GM10266 (cell line): Measurements from ENCODE around the gene NFRKB.

Experiments
- DNase-seq: peaks from one replicate; pipeline ENCODE4 v3.0.0; 2012; ENCODE audit errors: extremely low spot score
- TF ChIP-seq, protein P1 (sequence below): IDR thresholded peaks from 2 replicates; pipeline ENCODE4 v1.5.1; 2012; ENCODE audit warnings: mild to moderate bottlenecking, low read depth; ENCODE audit not compliant: control insufficient read depth, insufficient read depth; ENCODE audit errors: missing control alignments

The NFRKB gene

DNA sequence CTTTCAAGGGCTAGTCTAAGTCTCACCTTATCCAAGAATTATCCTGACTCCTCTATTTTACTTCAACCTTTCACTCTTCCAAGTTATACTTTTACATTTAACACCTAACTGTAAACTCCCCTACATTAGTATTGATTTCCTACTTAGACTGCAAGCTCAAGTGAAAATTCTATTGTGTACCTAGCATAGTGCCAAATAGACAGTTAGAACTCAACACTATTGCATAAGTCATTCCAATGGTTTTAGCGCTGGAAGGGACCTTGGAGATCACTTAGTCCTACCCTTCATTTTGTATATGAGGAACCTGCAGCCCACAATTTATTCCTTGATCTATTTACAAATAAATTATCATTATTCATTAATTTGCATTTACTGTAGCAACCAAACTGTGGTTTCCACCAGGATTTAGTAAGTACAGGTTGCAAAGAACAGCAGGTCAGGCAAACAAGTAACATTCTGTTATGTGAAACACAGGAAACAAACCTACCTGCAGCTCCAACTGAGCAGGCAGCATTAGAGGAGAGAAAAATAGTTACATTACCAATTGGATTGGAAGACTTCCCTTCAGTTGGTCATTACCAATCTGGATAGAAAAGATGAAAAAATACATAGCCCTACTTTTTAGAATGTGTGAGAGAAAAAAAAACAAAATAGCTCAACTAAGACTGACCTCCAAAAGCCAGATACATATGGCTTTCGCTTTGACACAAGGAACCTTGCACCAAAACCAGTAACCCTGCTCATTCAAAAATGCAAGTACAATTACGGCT, 33.7 kb upstream of the NFRKB start:
- no peak for DNase-seq
- TF ChIP-seq, protein P1, sequence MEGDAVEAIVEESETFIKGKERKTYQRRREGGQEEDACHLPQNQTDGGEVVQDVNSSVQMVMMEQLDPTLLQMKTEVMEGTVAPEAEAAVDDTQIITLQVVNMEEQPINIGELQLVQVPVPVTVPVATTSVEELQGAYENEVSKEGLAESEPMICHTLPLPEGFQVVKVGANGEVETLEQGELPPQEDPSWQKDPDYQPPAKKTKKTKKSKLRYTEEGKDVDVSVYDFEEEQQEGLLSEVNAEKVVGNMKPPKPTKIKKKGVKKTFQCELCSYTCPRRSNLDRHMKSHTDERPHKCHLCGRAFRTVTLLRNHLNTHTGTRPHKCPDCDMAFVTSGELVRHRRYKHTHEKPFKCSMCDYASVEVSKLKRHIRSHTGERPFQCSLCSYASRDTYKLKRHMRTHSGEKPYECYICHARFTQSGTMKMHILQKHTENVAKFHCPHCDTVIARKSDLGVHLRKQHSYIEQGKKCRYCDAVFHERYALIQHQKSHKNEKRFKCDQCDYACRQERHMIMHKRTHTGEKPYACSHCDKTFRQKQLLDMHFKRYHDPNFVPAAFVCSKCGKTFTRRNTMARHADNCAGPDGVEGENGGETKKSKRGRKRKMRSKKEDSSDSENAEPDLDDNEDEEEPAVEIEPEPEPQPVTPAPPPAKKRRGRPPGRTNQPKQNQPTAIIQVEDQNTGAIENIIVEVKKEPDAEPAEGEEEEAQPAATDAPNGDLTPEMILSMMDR = no peak

- TF ChIP-seq, protein P1 = no peak
- no peak for DNase-seq
Measured at GRCh38 chr11:129922674-129923073, 27.3 kb upstream of the NFRKB start.

GRCh38 chr11:129918361-129918760, 23.0 kb upstream of the NFRKB start:
- TF ChIP-seq, protein P1 = no peak
- no peak for DNase-seq

GRCh38 chr11:129917231-129917630, 21.9 kb upstream of the NFRKB start:
- TF ChIP-seq, protein P1 = no peak
- DNase-seq = no peak

- no peak for DNase-seq
- TF ChIP-seq, protein P1 = no peak
Measured at GRCh38 chr11:129911298-129911697, 15.9 kb upstream of the NFRKB start.

DNA sequence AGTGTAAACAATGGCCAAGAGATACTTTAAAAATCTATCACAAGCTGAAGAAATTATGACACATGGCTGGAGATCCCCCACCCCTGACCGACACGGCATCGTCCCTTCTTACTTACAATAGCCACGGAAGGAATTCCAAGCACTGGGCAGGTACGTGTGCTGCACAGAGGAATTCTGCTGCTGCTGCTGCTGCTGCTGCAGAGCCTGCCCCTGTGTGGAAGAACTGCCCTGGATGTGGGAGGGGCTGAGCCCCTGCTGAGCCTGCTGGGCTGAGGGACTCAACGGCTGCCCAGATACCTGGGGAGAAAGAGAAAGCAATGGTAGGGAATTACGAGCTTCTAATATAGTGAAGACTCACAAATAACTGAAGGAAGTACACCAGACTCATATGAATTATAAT, 15.0 kb upstream of the NFRKB start:
- DNase-seq = no peak
- TF ChIP-seq, protein P1 = no peak

- TF ChIP-seq, protein P1 = no peak
Measured at GRCh38 chr11:129905402-129905801, 10.0 kb upstream of the NFRKB start.

More at GRCh38 chr11:129905402-129905801, 10.0 kb upstream of the NFRKB start:
- no peak for DNase-seq
